Pancreas (tissue), 10 donors: ENCODE measurements around the gene SELENOO. TPM values are rescaled to one million over a fixed set of nuclear protein-coding genes. Genes with fewer than 3 reads are reported as not detected.
A peak's percentile ranks its signal among the peaks of the same experiment; 100 is the strongest.

Source experiments
- ATAC-seq, 4 donors: fragments of 200-7000 bp; cut with Tn5 transposase; one replicate each; pipeline versions ENCODE4 v1.8.0 to v1.9.1; 2020; ENCODE audit warnings: mild to moderate bottlenecking in 4 of 4, moderate library complexity in 4 of 4
- DNase-seq, 6 donors: peaks; one replicate each; pipeline ENCODE4 v3.0.0-alpha.2; 2020
- FAIRE-seq: peaks from 2 replicates; lab custom pipeline; 2012; peaks lifted over from hg19 to GRCh38; lab: Jason Lieb, UNC
- H3K27ac ChIP-seq, 4 donors: fragments of 200-600 bp; sonication (generic); 1 replicate in 3 of 4; 2 replicates in 1 of 4; pipeline versions ENCODE4 v1.5.0 to v1.8.0; 2020
- H3K27me3 ChIP-seq, 4 donors: fragments of 200-600 bp; one replicate each; pipeline ENCODE4 v1.8.0; 2021
- H3K36me3 ChIP-seq, 3 donors: fragments of 200-600 bp; sonication (generic) in 1 of 3; one replicate each; pipeline versions ENCODE4 v1.5.0 to v1.8.0; 2020 to 2021
- H3K4me1 ChIP-seq, 3 donors: fragments of 200-600 bp; one replicate each; pipeline ENCODE4 v1.8.0; 2021
- H3K4me3 ChIP-seq, 4 donors: fragments of 200-600 bp; sonication (generic) in 2 of 4; one replicate each; pipeline versions ENCODE4 v1.5.0 to v1.8.0; 2020 to 2021
- H3K9me3 ChIP-seq, 4 donors: fragments of 200-600 bp; one replicate each; pipeline ENCODE4 v1.8.0; 2021
- WGBS, 2 donors: extraction: QIAGEN DNeasy Blood & Tissue Kit; methylation state at CpG; one replicate each; pipeline ENCODE4 v1.1.7; 2013; 5-methylcytosine and 5-hydroxymethylcytosine counted together
- intact Hi-C, 3 donors: fragments of 100-400 bp; cut with DNase I; formaldehyde crosslinking; loops; one replicate each; pipeline versions ENCODE4 v1.11.1 to v1.14.2; 2022
- polyA plus RNA-seq, 2 donors: library from polyadenylated mRNA; stranded (reverse); fragments of 200-250 nt; gene quantifications; one replicate each; pipeline ENCODE4 v1.2.3, GENCODE V29; 2013
- total RNA-seq, 6 donors: library from RNA; stranded (reverse); fragmentation: NEBNext Ultra II Directional in 4 of 6; extraction: Animal tissue kit (Norgen Biotek cat#: 25700) in 4 of 6; gene quantifications; one replicate each; pipeline versions ENCODE4 v1.2.1 to v1.2.4, GENCODE V29; 2021 to 2023
- TF ChIP-seq, protein P1 (sequence below), 4 donors: fragments of 200-600 bp; sonication (generic) in 3 of 4; IDR thresholded peaks; one replicate each; pipeline versions ENCODE4 v1.5.0 to v1.8.0; 2021; ENCODE audit warnings: antibody characterized with exemption in 4 of 4
- donor health status: healthy with polysubstance abuse.
- donor health status: DM: no; HTN: no; CAD: no; lungs with moderate emphysema.
- donor health status: DM: no; HTN: no; CAD: no.
- donor health status: control.
- donor health status: control.
- donor health status: Bipolar disorder and iron deficiency.
- donor health status: DM: yes; HTN: yes; CAD: no.
- donor health status: DM: no; HTN: no; CAD: no.
- donor health status: DM: no; HTN: no; CAD: no.
- donor health status: DM: yes; HTN: yes; CAD: no.

The SELENOO gene
- total and polyA plus RNA-seq, 8 donors, result 11.6 to 79.8 (median 14.3) TPM

DNA sequence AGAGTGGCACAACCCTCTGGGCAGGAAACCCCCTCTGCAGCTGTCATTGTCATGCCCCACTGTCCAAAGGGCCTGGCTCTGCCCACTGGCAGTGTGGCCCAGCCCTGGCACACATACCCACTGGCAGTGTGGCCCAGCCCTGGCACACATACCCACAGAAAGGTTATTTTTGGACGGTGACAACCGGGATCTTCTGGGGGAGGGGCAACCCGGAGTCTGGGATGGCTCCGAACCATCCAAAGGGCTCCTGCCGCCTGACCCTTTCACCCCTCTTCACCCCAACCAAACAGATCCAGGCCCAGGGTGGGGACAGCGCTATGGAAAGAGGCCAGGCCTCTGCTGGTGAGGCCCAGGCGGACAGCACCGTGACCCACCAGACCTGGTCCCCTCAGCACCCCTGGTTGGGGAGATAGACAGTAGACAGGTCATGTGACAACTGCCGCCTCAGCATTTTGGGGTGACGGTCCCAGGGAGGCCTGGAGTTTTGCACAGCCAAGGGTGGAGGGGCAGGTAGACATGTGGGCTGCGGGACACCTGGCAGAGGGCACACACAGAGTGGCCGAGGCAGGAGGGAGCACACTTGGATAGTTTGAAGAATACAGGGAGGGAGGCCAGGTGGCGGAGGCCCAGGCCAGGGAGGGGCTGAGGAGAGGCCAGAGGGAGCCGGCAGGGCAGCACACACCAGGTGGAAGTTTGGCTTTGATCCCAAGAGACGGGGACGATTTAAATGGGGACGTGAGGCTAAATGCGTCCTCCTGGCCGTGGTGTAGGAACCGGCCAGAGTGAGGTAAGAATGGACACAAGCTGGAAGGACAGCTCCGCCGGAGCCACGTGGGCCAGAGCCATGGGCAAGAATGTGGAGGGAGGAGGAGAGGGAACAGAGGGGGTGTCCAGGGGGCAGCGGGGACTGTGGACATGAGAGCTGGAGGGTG, 57.8 kb downstream of the SELENOO start:
- no peak for DNase-seq
- no peak overlapping the region for H3K4me3 ChIP-seq
- intact Hi-C loops, result loop anchor here in 1 of 3 donors (5.0 kb wide), 1 partner anchor 79 kb away; no protein-coding TSS in a partner anchor
- TF ChIP-seq, protein P1, sequence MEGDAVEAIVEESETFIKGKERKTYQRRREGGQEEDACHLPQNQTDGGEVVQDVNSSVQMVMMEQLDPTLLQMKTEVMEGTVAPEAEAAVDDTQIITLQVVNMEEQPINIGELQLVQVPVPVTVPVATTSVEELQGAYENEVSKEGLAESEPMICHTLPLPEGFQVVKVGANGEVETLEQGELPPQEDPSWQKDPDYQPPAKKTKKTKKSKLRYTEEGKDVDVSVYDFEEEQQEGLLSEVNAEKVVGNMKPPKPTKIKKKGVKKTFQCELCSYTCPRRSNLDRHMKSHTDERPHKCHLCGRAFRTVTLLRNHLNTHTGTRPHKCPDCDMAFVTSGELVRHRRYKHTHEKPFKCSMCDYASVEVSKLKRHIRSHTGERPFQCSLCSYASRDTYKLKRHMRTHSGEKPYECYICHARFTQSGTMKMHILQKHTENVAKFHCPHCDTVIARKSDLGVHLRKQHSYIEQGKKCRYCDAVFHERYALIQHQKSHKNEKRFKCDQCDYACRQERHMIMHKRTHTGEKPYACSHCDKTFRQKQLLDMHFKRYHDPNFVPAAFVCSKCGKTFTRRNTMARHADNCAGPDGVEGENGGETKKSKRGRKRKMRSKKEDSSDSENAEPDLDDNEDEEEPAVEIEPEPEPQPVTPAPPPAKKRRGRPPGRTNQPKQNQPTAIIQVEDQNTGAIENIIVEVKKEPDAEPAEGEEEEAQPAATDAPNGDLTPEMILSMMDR (IDR thresholded peaks at IDR 0.05), result no peak
- WGBS, 2 donors, result 63 to 68% methylated on average over 24 of the region's 24 CpGs
- ATAC-seq, result no peak
- no peaks in the 10 kb centered on the region for H3K27me3 ChIP-seq
- no peaks in the 10 kb centered on the region for H3K36me3 ChIP-seq
- no peaks in the 10 kb centered on the region for H3K9me3 ChIP-seq
- H3K27ac ChIP-seq, result no peak overlapping the region
- FAIRE-seq, result no peak
- no peaks in the 10 kb centered on the region for H3K4me1 ChIP-seq

DNA sequence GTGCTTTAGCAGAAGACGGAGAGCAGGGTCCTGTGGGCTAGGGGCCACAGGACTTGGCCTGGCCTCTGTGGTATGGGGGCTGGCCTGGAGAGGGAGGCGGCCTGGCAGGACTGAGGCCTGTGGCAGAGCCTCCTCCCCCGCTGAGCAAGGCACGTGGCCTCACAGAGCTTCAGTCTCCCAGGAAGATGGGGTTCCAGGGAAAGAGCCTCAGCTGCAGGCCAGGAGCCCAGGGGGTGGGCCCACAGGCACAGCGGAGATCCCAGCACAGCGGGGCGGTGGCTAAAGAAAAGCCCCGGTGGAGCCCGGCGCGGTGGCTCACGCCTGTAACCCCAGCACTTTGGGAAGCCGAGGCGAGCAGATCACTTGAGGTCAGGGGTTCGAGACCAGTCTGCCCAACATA, 58.5 kb downstream of the SELENOO start:
- TF ChIP-seq, protein P1 (IDR thresholded peaks at IDR 0.05), result no peak
- intact Hi-C loops, result loop anchor here in 1 of 3 donors (5.0 kb wide), 1 partner anchor 78 kb away; no protein-coding TSS in a partner anchor
- Histone ChIP-seq H3K27ac (no peak overlapping the region), H3K36me3 (no peaks in the 10 kb centered on the region), H3K4me1 (no peaks in the 10 kb centered on the region), H3K27me3 (no peaks in the 10 kb centered on the region), H3K9me3 (no peaks in the 10 kb centered on the region), H3K4me3 (no peak overlapping the region)
- no peak for FAIRE-seq
- 88 to 93% methylated on average over 15 of the region's 15 CpGs for WGBS, 2 donors
- ATAC-seq, result no peak
- no peak for DNase-seq

DNA sequence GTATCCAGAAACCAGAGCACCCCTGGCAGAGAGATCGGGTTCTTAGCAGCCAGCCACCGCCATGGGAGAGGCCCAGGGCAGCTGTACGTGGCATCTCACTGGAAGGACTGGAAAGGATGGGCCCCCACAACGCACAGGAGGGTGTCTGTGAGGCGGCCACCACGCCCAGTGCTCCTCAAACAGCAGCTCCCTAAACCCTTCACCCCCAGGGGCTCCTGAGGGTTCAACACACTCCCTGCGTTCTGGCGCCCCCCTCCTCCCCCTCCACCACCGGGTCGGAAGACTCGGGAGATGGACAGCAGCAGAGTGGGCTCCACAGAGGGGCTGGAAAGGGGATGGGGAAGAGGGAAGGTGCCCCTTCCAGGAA, 59.6 kb downstream of the SELENOO start:
- TF ChIP-seq, protein P1 (IDR thresholded peaks at IDR 0.05), result no peak
- no peaks in the 10 kb centered on the region for H3K4me1 ChIP-seq
- intact Hi-C loops, result loop anchor here in 1 of 3 donors (10.0 kb wide), 1 partner anchor 354 kb away; no protein-coding TSS in a partner anchor
- no peak overlapping the region for H3K27ac ChIP-seq
- no peaks in the 10 kb centered on the region for H3K36me3 ChIP-seq
- H3K27me3 ChIP-seq, result no peaks in the 10 kb centered on the region
- DNase-seq, result no peak
- no peak for FAIRE-seq
- no peak for ATAC-seq
- WGBS, 2 donors, result 30 to 42% methylated on average over 10 to 11 of the region's 11 CpGs
- H3K9me3 ChIP-seq, result no peaks in the 10 kb centered on the region
- peak overlapping the region in 2 of 4 donors; percentile 23 to 43 for H3K4me3 ChIP-seq

DNA sequence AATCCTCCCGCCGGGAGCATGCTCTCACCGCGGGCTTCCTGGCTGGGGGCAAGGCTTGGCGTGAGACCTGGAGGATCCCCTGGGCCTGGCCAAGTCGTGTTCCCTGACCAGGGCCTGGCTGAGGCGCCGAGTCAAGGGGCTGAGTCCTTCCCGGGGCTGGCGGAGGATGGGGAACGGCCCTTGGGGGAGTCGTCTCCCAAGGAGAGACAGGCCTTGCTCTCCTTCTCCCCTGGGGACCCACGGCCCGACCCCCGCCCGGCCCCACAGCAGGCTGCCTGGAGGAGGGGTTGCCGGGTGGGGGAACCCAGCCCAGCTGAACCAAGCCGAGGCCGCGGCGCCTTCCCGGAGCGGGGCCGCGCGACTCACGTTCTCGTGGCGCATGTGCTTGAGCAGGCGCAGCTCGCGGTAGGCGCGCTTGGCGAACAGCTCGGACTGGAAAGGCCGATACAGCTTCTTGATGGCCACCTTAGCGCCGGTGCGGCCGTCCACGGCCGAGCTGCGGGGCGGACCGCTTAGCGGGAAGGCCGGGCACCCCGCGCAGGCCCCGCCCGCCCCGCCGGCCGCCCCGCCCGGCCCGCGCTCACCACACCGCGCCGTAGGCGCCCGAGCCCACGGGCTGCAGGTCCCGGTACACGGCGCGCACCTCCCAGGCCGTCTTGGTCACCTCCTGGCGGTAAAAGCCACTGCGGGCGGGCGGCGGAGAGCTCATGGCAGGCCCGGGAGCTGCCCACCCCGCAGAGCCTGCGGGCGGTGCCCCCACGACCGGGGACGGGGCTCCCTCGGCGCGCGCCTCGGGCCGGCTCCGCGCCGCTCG, 60.2 kb downstream of the SELENOO start:
- TF ChIP-seq, protein P1 (IDR thresholded peaks at IDR 0.05), result no peak
- Histone ChIP-seq H3K27ac (no peak overlapping the region), H3K9me3 (no peaks in the 10 kb centered on the region), H3K36me3 (no peaks in the 10 kb centered on the region), H3K4me3 (peak overlapping the region; percentile 2 to 43 (median 22)), H3K4me1 (no peaks in the 10 kb centered on the region), H3K27me3 (no peaks in the 10 kb centered on the region)
- no peak for FAIRE-seq
- ATAC-seq, result peak in 3 of 4 donors; percentile 28 to 58 (median 42)
- intact Hi-C loops, result loop anchor here in 1 of 3 donors (10.0 kb wide), 1 partner anchor 354 kb away; no protein-coding TSS in a partner anchor
- 1 to 5% methylated on average over 16 to 92 of the region's 92 CpGs for WGBS, 2 donors
- peak in 1 of 6 donors; percentile 80 for DNase-seq
